NAMALWA (cell line): ENCODE results near the gene HOXA9.

ENCODE experiments used
- DNase-seq: peaks from one replicate; pipeline ENCODE4 v3.0.0-alpha.2; 2015; ENCODE audit warnings: low spot score

The HOXA9 gene

GRCh38 chr7:27164367-27165088, 809 bp downstream of the HOXA9 start:
- DNase-seq = no peak

- DNase-seq = no peak
These were observed 1.3 kb downstream of the HOXA9 start for GRCh38 chr7:27164045-27164366.

- no peak for DNase-seq
These were observed 1.9 kb downstream of the HOXA9 start for GRCh38 chr7:27163288-27164044.

- DNase-seq = no peak
These were observed 2.6 kb downstream of the HOXA9 start for GRCh38 chr7:27162561-27163287.

- no peak for DNase-seq
These were observed 3.4 kb downstream of the HOXA9 start for GRCh38 chr7:27161721-27162560.

GRCh38 chr7:27161214-27161720, 4.1 kb downstream of the HOXA9 start:
- DNase-seq = no peak

GRCh38 chr7:27160546-27161213, 4.7 kb downstream of the HOXA9 start:
- peak; percentile 91 for DNase-seq

GRCh38 chr7:27160145-27160545, 5.2 kb downstream of the HOXA9 start:
- no peak for DNase-seq

GRCh38 chr7:27159266-27160144, 5.8 kb downstream of the HOXA9 start:
- no peak for DNase-seq

GRCh38 chr7:27158436-27159265, 6.7 kb downstream of the HOXA9 start:
- no peak for DNase-seq

- no peak for DNase-seq
These were observed 7.5 kb downstream of the HOXA9 start for GRCh38 chr7:27157702-27158431.

- no peak for DNase-seq
These were observed 8.2 kb downstream of the HOXA9 start for GRCh38 chr7:27156916-27157701.

- DNase-seq = no peak
These were observed 8.8 kb downstream of the HOXA9 start, which contains the start of gene HOXA7 for GRCh38 chr7:27156508-27156898. HOXA7 (minus strand) TSS chr7:27156675; CDS start chr7:27156545, 130 bp downstream.

- no peak for DNase-seq
These were observed 9.4 kb downstream of the HOXA9 start for GRCh38 chr7:27155816-27156507.

- no peak for DNase-seq
These were observed 10.2 kb downstream of the HOXA9 start for GRCh38 chr7:27154901-27155815.

- DNase-seq = no peak
These were observed 11.0 kb downstream of the HOXA9 start for GRCh38 chr7:27154369-27154768.
